Tibial artery (tissue), 4 donors: Measurements from ENCODE around the gene RTRAF.

Source experiments
- DNase-seq, 2 donors: peaks; one replicate each; pipeline ENCODE4 v3.0.0-alpha.2; 2019
- H3K27ac ChIP-seq, 2 donors: fragments of 200-600 bp; sonication (generic) in 1 of 2; 1 replicate in 1 of 2; 2 replicates in 1 of 2; pipeline ENCODE4 v1.5.1; 2018 to 2019; ENCODE audit warnings: mild to moderate bottlenecking in 1 of 2
- H3K27me3 ChIP-seq, 2 donors: fragments of 200-600 bp; sonication (generic) in 1 of 2; one replicate each; pipeline versions ENCODE4 v1.5.1 to v1.6.0; 2016 to 2019
- H3K36me3 ChIP-seq, 3 donors: fragments of 200-600 bp; sonication (generic) in 2 of 3; one replicate each; pipeline ENCODE4 v1.5.1; 2016 to 2019; ENCODE audit warnings: mild to moderate bottlenecking in 2 of 3
- H3K4me1 ChIP-seq, 4 donors: fragments of 200-600 bp; sonication (generic) in 2 of 4; 1 replicate in 3 of 4; 2 replicates in 1 of 4; pipeline ENCODE4 v1.5.1; 2016 to 2019
- H3K4me3 ChIP-seq, 2 donors: fragments of 200-600 bp; sonication (generic) in 1 of 2; 1 replicate in 1 of 2; 2 replicates in 1 of 2; pipeline ENCODE4 v1.5.1; 2018 to 2019; ENCODE audit warnings: mild to moderate bottlenecking in 2 of 2
- H3K9me3 ChIP-seq, 3 donors: fragments of 200-600 bp; sonication (generic) in 1 of 3; one replicate each; pipeline ENCODE4 v1.5.1; 2016 to 2019
- CTCF ChIP-seq, 2 experiments: fragments of 200-600 bp in 1 of 2; fragments of 450-650 bp in 1 of 2; IDR thresholded peaks; one replicate each; pipeline ENCODE4 v1.5.1; 2017 to 2019; ENCODE audit warnings: antibody characterized with exemption in 2 of 2, mild to moderate bottlenecking in 1 of 2, moderate library complexity in 1 of 2
- intact Hi-C: fragments of 100-400 bp; cut with DNase I; formaldehyde crosslinking; loops from one replicate; pipeline ENCODE4 v1.15.0; 2023; ENCODE audit warnings: low total_unique reads

The RTRAF gene

GRCh38 chr14:52054678-52055077 lies 65.3 kb downstream of the RTRAF start:
- Histone ChIP-seq H3K36me3 (no peaks in the 10 kb centered on the region), H3K27ac (peak overlapping the region in 1 of 2 donors; percentile 47)
- no peak for DNase-seq

GRCh38 chr14:52055167-52055566 lies 65.8 kb downstream of the RTRAF start:
- Histone ChIP-seq H3K36me3 (no peaks in the 10 kb centered on the region), H3K9me3 (no peaks in the 10 kb centered on the region), H3K4me1 (peaks cover 0 to 52% (median 28%) of the 10 kb centered on the region in 4 donors), H3K27me3 (no peaks in the 10 kb centered on the region), H3K4me3 (no peak overlapping the region), H3K27ac (no peak overlapping the region)
- intact Hi-C loops = no loop called here
- no peak for DNase-seq
- TF ChIP-seq CTCF (IDR thresholded peaks at IDR 0.05) = no peak

More at GRCh38 chr14:52054678-52055077, 65.3 kb downstream of the RTRAF start:
- no peak for TF ChIP-seq CTCF (IDR thresholded peaks at IDR 0.05)
- Histone ChIP-seq H3K27me3 (no peaks in the 10 kb centered on the region), H3K4me3 (no peak overlapping the region), H3K9me3 (no peaks in the 10 kb centered on the region), H3K4me1 (peaks cover 0 to 52% (median 27%) of the 10 kb centered on the region in 4 donors)
- intact Hi-C loops = no loop called here

GRCh38 chr14:52058341-52058740 lies 69.0 kb downstream of the RTRAF start:
- Histone ChIP-seq H3K27ac (peak overlapping the region; percentile 17 to 66), H3K9me3 (no peaks in the 10 kb centered on the region), H3K4me1 (peaks cover 0 to 50% (median 17%) of the 10 kb centered on the region in 4 donors), H3K4me3 (no peak overlapping the region), H3K36me3 (no peaks in the 10 kb centered on the region), H3K27me3 (no peaks in the 10 kb centered on the region)
- no peak for TF ChIP-seq CTCF (IDR thresholded peaks at IDR 0.05)
- intact Hi-C loops = no loop called here
- no peak for DNase-seq

- Histone ChIP-seq H3K36me3 (no peaks in the 10 kb centered on the region), H3K27ac (peak overlapping the region; percentile 53 to 66), H3K9me3 (no peaks in the 10 kb centered on the region), H3K4me1 (peaks cover 0 to 44% (median 17%) of the 10 kb centered on the region in 4 donors), H3K27me3 (no peaks in the 10 kb centered on the region), H3K4me3 (no peak overlapping the region)
- TF ChIP-seq CTCF (IDR thresholded peaks at IDR 0.05) = no peak
- no peak for DNase-seq
- intact Hi-C loops = no loop called here
Measured at GRCh38 chr14:52059649-52060048, 70.3 kb downstream of the RTRAF start.

- H3K27me3 ChIP-seq = no peaks in the 10 kb centered on the region
- peaks cover 0 to 44% (median 17%) of the 10 kb centered on the region in 4 donors for H3K4me1 ChIP-seq
- peak overlapping the region; percentile 53 to 66 for H3K27ac ChIP-seq
- intact Hi-C loops = no loop called here
- H3K36me3 ChIP-seq = no peaks in the 10 kb centered on the region
- TF ChIP-seq CTCF (IDR thresholded peaks at IDR 0.05) = no peak
- DNase-seq = no peak
- no peaks in the 10 kb centered on the region for H3K9me3 ChIP-seq
- H3K4me3 ChIP-seq = no peak overlapping the region
Measured at GRCh38 chr14:52060080-52060479, 70.7 kb downstream of the RTRAF start.
